Heart right ventricle (tissue), 16 donors: ENCODE results near the gene LRRC14B. TPM values are rescaled to one million over a fixed set of nuclear protein-coding genes. Genes with fewer than 3 reads are reported as not detected.

Experiments
- ATAC-seq, 8 donors: fragments of 200-7000 bp; cut with Tn5 transposase; one replicate each; pipeline ENCODE4 v1.9.1; 2020; ENCODE audit warnings: mild to moderate bottlenecking in 8 of 8, moderate library complexity in 8 of 8, moderate number of reproducible peaks in 1 of 8
- DNase-seq, 2 donors: peaks; one replicate each; pipeline ENCODE4 v3.0.0-alpha.2; 2020
- H3K27ac ChIP-seq, 10 donors: fragments of 200-600 bp; sonication (generic) in 2 of 10; one replicate each; pipeline versions ENCODE4 v1.5.0 to v1.8.0; 2020 to 2022; ENCODE audit warnings: mild to moderate bottlenecking in 3 of 10
- H3K27me3 ChIP-seq, 7 donors: fragments of 200-600 bp; one replicate each; pipeline ENCODE4 v1.8.0; 2021 to 2022; ENCODE audit warnings: mild to moderate bottlenecking in 2 of 7
- H3K36me3 ChIP-seq, 9 donors: fragments of 200-600 bp; sonication (generic) in 1 of 9; one replicate each; pipeline versions ENCODE4 v1.5.0 to v1.8.0; 2020 to 2022; ENCODE audit warnings: mild to moderate bottlenecking in 2 of 9
- H3K4me1 ChIP-seq, 9 donors: fragments of 200-600 bp; sonication (generic) in 1 of 9; one replicate each; pipeline versions ENCODE4 v1.5.0 to v1.8.0; 2020 to 2022; ENCODE audit warnings: mild to moderate bottlenecking in 4 of 9
- H3K4me3 ChIP-seq, 10 donors: fragments of 200-600 bp; sonication (generic) in 2 of 10; one replicate each; pipeline versions ENCODE4 v1.5.0 to v1.8.0; 2020 to 2022; ENCODE audit warnings: mild to moderate bottlenecking in 7 of 10, moderate library complexity in 2 of 10
- H3K9me3 ChIP-seq, 11 donors: fragments of 200-600 bp in 10 of 11; sonication (generic) in 2 of 11; one replicate each; pipeline versions ENCODE4 v1.5.0 to v1.8.0; 2013 to 2022; ENCODE audit warnings: mild to moderate bottlenecking in 2 of 11, control low read depth in 1 of 11, moderate library complexity in 1 of 11
- CTCF ChIP-seq, 9 donors: fragments of 200-600 bp; sonication (generic) in 2 of 9; IDR thresholded peaks; one replicate each; pipeline versions ENCODE4 v1.5.0 to v1.8.0; 2021 to 2022; ENCODE audit warnings: antibody characterized with exemption in 9 of 9, mild to moderate bottlenecking in 5 of 9, moderate library complexity in 1 of 9
- WGBS, 2 donors: extraction: QIAGEN DNeasy Blood & Tissue Kit; methylation state at CpG; one replicate each; pipeline ENCODE4 v1.1.7; 2013; ENCODE audit warnings: inconsistent platforms in 1 of 2; 5-methylcytosine and 5-hydroxymethylcytosine counted together
- intact Hi-C, 10 donors: fragments of 100-400 bp; cut with DNase I; formaldehyde crosslinking; loops; one replicate each; pipeline versions ENCODE4 v1.11.1 to v1.14.2; 2022
- polyA plus RNA-seq, 2 donors: library from polyadenylated mRNA; stranded (reverse); fragments of 200-250 nt; gene quantifications; one replicate each; pipeline ENCODE4 v1.2.3, GENCODE V29; 2013
- total RNA-seq, 10 donors: library from RNA; stranded (reverse); fragmentation: NEBNext Ultra II Directional in 3 of 10; extraction: Animal tissue kit (Norgen Biotek cat#: 25700) in 3 of 10; gene quantifications; one replicate each; pipeline versions ENCODE4 v1.2.1 to v1.2.4, GENCODE V29; 2021 to 2023
- donor health status: Arrhythmogenic right ventricular cardiomyopathy.
- donor health status: ischemic (EF 13 %, LVEDD 7.1; RV severe dilation, severe dysfunction).
- donor health status: healthy with polysubstance abuse.
- donor health status: DM: no; HTN: yes; CAD: no.
- donor health status: DM: no; HTN: no; CAD: no.
- donor health status: ischemic (EF 25% LVEDD 6.9; RV normal size, moderate dysfunction).
- donor health status: ischemic (EF 25% LVEDD 5.7; RV mildly dilated, moderate dysfunction).
- donor health status: healthy.
- donor health status: DM: yes; HTN: yes; CAD: no.
- donor health status: Ischemic cardiomyopathy.
- donor health status: ischemic (EF 35%, LVEDD 5.7; RV mildly dilated, moderate dysfunction).
- donor health status: nonischemic (EF 11% LVEDD 7.7; RV severe dilation, severe dysfunction).
- donor health status: DM: yes; HTN: yes; CAD: no.
- donor health status: PGD.
- donor health status: ischemic (EF 29% LVEDD 5.4; RV normal size, mild dysfunction).
- donor health status: nonischemic (EF 23%, LVEDD 6.1; RV moderate dilation, normal function).

The LRRC14B gene
- total and polyA plus RNA-seq, 12 donors, result 2.6 to 96.6 (median 49.9) TPM

- H3K4me3 ChIP-seq, result no peak overlapping the region
- ATAC-seq (no peak), DNase-seq (no peak)
- H3K27me3 ChIP-seq, result peaks cover 0 to 36% (median 8%) of the 10 kb centered on the region in 7 donors
- intact Hi-C loops, result no loop called here
- no peak for TF ChIP-seq CTCF (IDR thresholded peaks at IDR 0.05)
- H3K27ac ChIP-seq, result no peak overlapping the region
- no peaks in the 10 kb centered on the region for H3K9me3 ChIP-seq
- WGBS, 2 donors, result 72 to 81% methylated on average over 11 of the region's 11 CpGs
- H3K4me1 ChIP-seq, result no peaks in the 10 kb centered on the region
- no peaks in the 10 kb centered on the region for H3K36me3 ChIP-seq
These were observed 33.5 kb upstream of the LRRC14B start for GRCh38 chr5:157801-158200.

DNA sequence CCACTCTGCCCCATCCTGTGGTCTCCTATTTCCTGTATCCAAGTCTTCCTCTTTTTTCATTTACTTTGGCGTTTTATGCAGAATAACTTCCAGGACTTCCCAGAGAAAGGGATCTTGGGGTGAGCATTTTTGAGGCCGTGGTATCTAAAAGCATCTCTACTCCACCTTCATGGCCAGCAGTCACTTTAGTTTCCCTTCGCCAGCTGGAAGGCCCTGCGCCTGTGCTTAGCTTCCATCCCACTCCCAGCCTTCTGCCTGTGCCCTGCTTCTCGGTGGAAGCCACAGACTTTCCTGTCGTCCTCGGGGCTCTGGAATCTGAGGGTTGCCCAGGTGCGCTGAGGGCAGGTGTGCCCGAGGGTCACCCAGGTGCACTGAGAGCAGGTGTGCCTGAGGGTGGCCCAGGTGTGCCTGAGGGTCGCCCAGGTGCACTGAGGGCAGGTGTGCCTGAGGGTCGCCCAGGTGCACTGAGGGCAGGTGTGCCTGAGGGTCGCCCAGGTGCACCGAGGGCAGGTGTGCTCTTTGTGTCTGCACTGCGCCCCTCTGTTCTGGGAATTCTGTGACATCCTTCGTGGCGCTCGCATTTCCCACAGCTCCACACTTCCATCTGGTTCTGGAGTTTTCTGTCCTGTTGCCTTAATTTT lies 32.4 kb upstream of the LRRC14B start:
- intact Hi-C loops, result no loop called here
- Histone ChIP-seq H3K27ac (no peak overlapping the region), H3K4me1 (no peaks in the 10 kb centered on the region), H3K27me3 (peaks cover 0 to 36% (median 8%) of the 10 kb centered on the region in 7 donors), H3K36me3 (no peaks in the 10 kb centered on the region), H3K9me3 (no peaks in the 10 kb centered on the region), H3K4me3 (no peak overlapping the region)
- ATAC-seq (no peak), DNase-seq (no peak)
- WGBS, 2 donors, result 85 to 86% methylated on average over 17 of the region's 17 CpGs
- TF ChIP-seq CTCF (IDR thresholded peaks at IDR 0.05), result no peak

- WGBS, 2 donors, result 67 to 77% methylated on average over 19 of the region's 19 CpGs
These were observed 31.7 kb upstream of the LRRC14B start for GRCh38 chr5:159448-160172.

GRCh38 chr5:160173-160510 lies 31.2 kb upstream of the LRRC14B start:
- no peak for TF ChIP-seq CTCF (IDR thresholded peaks at IDR 0.05)
- no peak for DNase-seq
- no peaks in the 10 kb centered on the region for H3K9me3 ChIP-seq
- 80 to 82% methylated on average over 14 of the region's 14 CpGs for WGBS, 2 donors
- H3K36me3 ChIP-seq, result no peaks in the 10 kb centered on the region
- peaks cover 0 to 31% (median 8%) of the 10 kb centered on the region in 7 donors for H3K27me3 ChIP-seq
- intact Hi-C loops, result no loop called here
- no peak overlapping the region for H3K4me3 ChIP-seq
- ATAC-seq, result no peak
- H3K4me1 ChIP-seq, result no peaks in the 10 kb centered on the region
- H3K27ac ChIP-seq, result no peak overlapping the region

More at GRCh38 chr5:159448-160172, 31.7 kb upstream of the LRRC14B start:
- DNase-seq, result no peak
- H3K9me3 ChIP-seq, result no peaks in the 10 kb centered on the region
- no peaks in the 10 kb centered on the region for H3K4me1 ChIP-seq
- intact Hi-C loops, result no loop called here
- no peak overlapping the region for H3K4me3 ChIP-seq
- TF ChIP-seq CTCF (IDR thresholded peaks at IDR 0.05), result no peak
- no peaks in the 10 kb centered on the region for H3K36me3 ChIP-seq
- no peak for ATAC-seq
- no peak overlapping the region for H3K27ac ChIP-seq
- peaks cover 0 to 36% (median 8%) of the 10 kb centered on the region in 7 donors for H3K27me3 ChIP-seq
